ENCODE results near the gene IGDCC3. TPM values are rescaled to one million over a fixed set of nuclear protein-coding genes. Genes with fewer than 3 reads are reported as not detected.

The IGDCC3 gene
- total and polyA plus RNA-seq, 2 donors (not counting 3 experiments of a cell fraction or from before 2014, with no cell fraction given): 0.03 TPM; not detected in 1

- H3K4me3 ChIP-seq (replicated peaks in 1 of 3; ENCODE audit: insufficient read depth in 1 of 3, low read depth in 1 of 3, low read length in 3 of 3): no peak overlapping the region
- CTCF ChIA-PET: interaction anchor here (0.6 kb wide), 2 partner anchors 20 to 258 kb away, joined by 3 read pairs; no protein-coding TSS in a partner anchor
- H3K9me1 ChIP-seq (replicated peaks; ENCODE audit: control insufficient read depth, extremely low read depth, insufficient read depth, low read length): no peaks in the 10 kb centered on the region
Measured at GRCh38 chr15:65362491-65362890, 15.3 kb downstream of the IGDCC3 start.

More at GRCh38 chr15:65362491-65362890, 15.3 kb downstream of the IGDCC3 start:
- Histone ChIP-seq H4K20me1 (replicated peaks; ENCODE audit: control insufficient read depth, extremely low read depth, insufficient read depth, low read length) (no peaks in the 10 kb centered on the region), H3K9me3 (replicated peaks; ENCODE audit: control insufficient read depth, insufficient read depth, low read length) (no peaks in the 10 kb centered on the region), H3K4me1 (ENCODE audit: control insufficient read depth, extremely low read depth, insufficient read depth, low read length) (no peaks in the 10 kb centered on the region), H3K27ac (ENCODE audit: insufficient read depth, low read depth, low read length) (no peak overlapping the region), H3K36me3 (ENCODE audit: control insufficient read depth in 2 of 2, extremely low read depth in 1 of 2, insufficient read depth in 2 of 2, low read length in 2 of 2) (no peaks in the 10 kb centered on the region), H3K9ac (replicated peaks; ENCODE audit: extremely low read depth, insufficient read depth, low read length) (no peak overlapping the region), H3K27me3 (ENCODE audit: control insufficient read depth in 2 of 2, insufficient read depth in 2 of 2, low read length in 2 of 2) (peaks cover 5 to 17% of the 10 kb centered on the region in 2 experiments), H2AFZ (ENCODE audit: low read depth, low read length) (no peak overlapping the region), H3K4me2 (ENCODE audit: insufficient read depth, low read length) (no peak overlapping the region), H3K79me2 (ENCODE audit: control insufficient read depth, insufficient read depth, low read length) (no peaks in the 10 kb centered on the region)
- intact Hi-C loops (cut with micrococcal nuclease) (no loop called here), dilution Hi-C loops (cut with MboI; ENCODE audit: extremely low pct_ligation_motif_present, low sequenced_read_pairs) (no loop called here)
- FAIRE-seq (no peak), DNase-seq (ENCODE audit: low read depth, low spot score) (no peak)
- TF ChIP-seq CTCF (IDR thresholded peaks at IDR 0.05; ENCODE audit: extremely low read depth in 1 of 2, insufficient read depth in 1 of 2, low read depth in 1 of 2, low read length in 2 of 2) (no peak), POLR2A (IDR thresholded peaks at IDR 0.05; ENCODE audit: low read depth, low read length) (no peak), MYC (IDR thresholded peaks at IDR 0.05; ENCODE audit: low read depth, low read length) (no peak), GATA2 (IDR thresholded peaks at IDR 0.05; ENCODE audit: insufficient read depth, insufficient read length, low read depth, low read length) (no peak), JUN (IDR thresholded peaks at IDR 0.05; ENCODE audit: borderline replicate concordance, insufficient read depth, insufficient read length, low read depth) (no peak), POLR2AphosphoS5 (IDR thresholded peaks at IDR 0.05; ENCODE audit: insufficient read depth, low read depth, low read length) (no peak), EZH2 (IDR thresholded peaks at IDR 0.05; ENCODE audit: borderline replicate concordance, low read depth, low read length, severe bottlenecking) (no peak), MAX (IDR thresholded peaks at IDR 0.05; ENCODE audit: insufficient read depth, insufficient read length) (no peak), FOS (IDR thresholded peaks at IDR 0.05; ENCODE audit: borderline replicate concordance, insufficient read depth, low read length) (no peak)
- POLR2A ChIA-PET: no interaction called here
- no TSS peak for BruUV-seq (replicated peaks)
